ENCODE measurements around the gene CHD3.
A peak's percentile ranks its signal among the peaks of the same experiment; 100 is the strongest.

The CHD3 gene

DNA sequence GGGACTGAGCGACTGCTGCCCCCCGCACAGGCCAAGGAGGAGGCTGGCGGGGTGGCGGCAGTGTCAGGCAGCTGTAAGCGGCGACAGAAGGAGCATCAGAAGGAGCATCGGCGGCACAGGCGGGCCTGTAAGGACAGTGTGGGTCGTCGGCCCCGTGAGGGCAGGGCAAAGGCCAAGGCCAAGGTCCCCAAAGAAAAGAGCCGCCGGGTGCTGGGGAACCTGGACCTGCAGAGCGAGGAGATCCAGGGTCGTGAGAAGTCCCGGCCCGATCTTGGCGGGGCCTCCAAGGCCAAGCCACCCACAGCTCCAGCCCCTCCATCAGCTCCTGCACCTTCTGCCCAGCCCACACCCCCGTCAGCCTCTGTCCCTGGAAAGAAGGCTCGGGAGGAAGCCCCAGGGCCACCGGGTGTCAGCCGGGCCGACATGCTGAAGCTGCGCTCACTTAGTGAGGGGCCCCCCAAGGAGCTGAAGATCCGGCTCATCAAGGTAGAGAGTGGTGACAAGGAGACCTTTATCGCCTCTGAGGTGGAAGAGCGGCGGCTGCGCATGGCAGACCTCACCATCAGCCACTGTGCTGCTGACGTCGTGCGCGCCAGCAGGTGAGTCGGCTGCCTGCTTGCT lies 39.3 kb upstream of the CHD3 start:
- no peak overlapping the region for H3K4me3 ChIP-seq (ENCODE audit: low read depth, low read length)
- DNase-seq (ENCODE audit: low read depth) = no peak

DNA sequence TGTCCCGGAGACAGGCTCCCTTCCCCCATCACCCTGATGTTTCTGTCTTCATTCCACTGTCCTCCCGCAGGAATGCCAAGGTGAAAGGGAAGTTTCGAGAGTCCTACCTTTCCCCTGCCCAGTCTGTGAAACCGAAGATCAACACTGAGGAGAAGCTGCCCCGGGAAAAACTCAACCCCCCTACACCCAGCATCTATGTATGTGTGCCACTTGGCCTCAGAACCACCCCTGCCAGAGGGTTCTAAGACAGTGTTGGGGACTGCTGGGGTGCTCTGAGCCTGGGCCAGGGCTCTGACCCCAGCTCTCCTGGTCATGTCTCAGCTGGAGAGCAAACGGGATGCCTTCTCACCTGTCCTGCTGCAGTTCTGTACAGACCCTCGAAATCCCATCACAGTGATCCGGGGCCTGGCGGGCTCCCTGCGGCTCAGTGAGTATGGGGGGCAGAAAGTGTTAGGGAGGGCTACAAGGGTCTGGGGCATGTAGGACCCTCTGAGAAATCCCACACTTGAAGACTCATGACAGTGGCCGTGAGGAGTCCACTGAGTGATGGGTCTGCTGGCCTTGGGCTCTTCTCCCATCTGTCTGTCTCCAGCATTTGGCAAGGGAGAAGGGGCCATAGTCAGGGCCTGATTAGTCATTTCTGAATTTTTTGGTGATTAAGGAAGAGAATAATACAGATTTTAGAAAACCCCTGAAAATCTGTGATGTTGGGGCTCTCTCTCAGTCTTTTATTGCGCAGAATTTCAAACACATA lies 38.7 kb upstream of the CHD3 start:
- DNase-seq (ENCODE audit: low read depth) = no peak
- no peak overlapping the region for H3K4me3 ChIP-seq (ENCODE audit: low read depth, low read length)

DNA sequence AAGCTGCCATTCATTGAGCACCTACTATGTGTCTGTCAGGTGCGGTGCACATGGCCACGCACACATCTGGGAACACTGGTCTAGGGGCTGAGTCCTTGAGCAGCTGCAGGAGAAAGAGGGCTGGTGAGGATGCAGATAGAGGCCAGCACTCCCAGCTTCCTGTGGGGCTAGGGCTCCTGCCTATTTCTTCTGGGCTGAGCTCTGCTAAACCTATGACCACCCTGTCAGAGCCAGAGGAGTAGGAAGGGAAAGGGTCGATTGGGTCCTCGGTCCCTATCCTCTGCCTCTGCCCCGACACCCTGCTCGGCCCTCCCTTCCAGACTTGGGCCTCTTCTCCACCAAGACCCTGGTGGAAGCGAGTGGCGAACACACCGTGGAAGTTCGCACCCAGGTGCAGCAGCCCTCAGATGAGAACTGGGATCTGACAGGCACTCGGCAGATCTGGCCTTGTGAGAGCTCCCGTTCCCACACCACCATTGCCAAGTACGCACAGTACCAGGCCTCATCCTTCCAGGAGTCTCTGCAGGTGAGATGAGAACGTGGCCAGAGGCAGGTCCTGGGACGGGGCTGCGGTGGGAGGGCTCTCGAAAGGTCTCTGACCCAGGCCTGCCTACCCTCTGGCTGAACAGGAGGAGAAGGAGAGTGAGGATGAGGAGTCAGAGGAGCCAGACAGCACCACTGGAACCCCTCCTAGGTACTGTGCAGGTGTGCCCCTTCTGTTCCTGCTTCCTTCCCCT lies 37.7 kb upstream of the CHD3 start:
- no peak for DNase-seq (ENCODE audit: low read depth)
- H3K4me3 ChIP-seq (ENCODE audit: low read depth, low read length) = no peak overlapping the region

DNA sequence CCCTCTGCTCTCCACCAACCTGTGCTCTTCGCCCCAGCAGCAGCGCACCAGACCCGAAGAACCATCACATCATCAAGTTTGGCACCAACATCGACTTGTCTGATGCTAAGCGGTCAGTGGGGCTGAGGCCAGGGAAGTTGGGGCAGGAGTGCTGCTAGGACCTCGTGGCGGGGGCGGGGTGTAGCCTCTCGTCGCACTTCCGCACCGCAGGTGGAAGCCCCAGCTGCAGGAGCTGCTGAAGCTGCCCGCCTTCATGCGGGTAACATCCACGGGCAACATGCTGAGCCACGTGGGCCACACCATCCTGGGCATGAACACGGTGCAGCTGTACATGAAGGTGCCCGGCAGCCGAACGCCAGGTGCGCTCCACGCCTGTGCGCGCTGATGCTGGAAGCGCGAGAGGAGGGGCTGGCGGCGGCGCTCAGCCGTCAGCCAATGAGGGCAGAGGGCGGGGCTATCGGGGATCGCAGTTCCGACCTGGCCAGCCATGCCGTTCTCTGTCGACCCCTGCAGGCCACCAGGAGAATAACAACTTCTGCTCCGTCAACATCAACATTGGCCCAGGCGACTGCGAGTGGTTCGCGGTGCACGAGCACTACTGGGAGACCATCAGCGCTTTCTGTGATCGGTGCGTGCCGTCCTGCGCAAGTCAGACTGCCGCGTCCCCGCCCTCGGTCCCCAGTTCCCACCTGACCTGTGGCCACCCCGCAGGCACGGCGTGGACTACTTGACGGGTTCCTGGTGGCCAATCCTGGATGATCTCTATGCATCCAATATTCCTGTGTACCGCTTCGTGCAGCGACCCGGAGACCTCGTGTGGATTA lies 36.9 kb upstream of the CHD3 start:
- H3K4me3 ChIP-seq (ENCODE audit: low read depth, low read length) = no peak overlapping the region
- DNase-seq (ENCODE audit: low read depth) = no peak

DNA sequence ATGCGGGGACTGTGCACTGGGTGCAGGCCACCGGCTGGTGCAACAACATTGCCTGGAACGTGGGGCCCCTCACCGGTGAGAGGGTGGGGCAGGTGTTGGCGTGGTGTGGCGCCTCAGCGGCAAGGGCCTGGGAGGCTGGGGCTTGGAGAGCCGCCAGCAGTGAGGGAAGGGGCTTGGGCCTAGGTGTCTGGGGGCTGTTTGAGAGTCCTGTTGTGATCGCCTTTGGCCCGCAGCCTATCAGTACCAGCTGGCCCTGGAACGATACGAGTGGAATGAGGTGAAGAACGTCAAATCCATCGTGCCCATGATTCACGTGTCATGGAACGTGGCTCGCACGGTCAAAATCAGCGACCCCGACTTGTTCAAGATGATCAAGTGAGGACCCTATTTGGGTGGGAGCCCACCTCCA lies 36.3 kb upstream of the CHD3 start:
- no peak for DNase-seq (ENCODE audit: low read depth)
- H3K4me3 ChIP-seq (ENCODE audit: low read depth, low read length) = no peak overlapping the region

DNA sequence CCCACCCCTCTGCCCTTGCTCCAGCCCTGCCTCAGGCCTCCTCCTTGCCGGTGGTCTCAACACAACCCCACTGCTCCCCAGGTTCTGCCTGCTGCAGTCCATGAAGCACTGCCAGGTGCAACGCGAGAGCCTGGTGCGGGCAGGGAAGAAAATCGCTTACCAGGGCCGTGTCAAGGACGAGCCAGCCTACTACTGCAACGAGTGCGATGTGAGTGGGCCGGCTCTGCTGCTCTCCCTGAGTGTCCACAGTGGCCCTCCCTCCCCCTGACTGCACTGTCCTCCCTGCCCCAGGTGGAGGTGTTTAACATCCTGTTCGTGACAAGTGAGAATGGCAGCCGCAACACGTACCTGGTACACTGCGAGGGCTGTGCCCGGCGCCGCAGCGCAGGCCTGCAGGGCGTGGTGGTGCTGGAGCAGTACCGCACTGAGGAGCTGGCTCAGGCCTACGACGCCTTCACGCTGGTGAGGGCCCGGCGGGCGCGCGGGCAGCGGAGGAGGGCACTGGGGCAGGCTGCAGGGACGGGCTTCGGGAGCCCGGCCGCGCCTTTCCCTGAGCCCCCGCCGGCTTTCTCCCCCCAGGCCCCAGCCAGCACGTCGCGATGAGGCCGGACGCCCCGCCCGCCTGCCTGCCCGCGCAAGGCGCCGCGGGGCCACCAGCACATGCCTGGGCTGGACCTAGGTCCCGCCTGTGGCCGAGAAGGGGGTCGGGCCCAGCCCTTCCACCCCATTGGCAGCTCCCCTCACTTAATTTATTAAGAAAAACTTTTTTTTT lies 35.5 kb upstream of the CHD3 start:
- H3K4me3 ChIP-seq (ENCODE audit: low read depth, low read length) = no peak overlapping the region
- no peak for DNase-seq (ENCODE audit: low read depth)

DNA sequence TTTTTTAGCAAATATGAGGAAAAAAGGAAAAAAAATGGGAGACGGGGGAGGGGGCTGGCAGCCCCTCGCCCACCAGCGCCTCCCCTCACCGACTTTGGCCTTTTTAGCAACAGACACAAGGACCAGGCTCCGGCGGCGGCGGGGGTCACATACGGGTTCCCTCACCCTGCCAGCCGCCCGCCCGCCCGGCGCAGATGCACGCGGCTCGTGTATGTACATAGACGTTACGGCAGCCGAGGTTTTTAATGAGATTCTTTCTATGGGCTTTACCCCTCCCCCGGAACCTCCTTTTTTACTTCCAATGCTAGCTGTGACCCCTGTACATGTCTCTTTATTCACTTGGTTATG lies 34.9 kb upstream of the CHD3 start:
- no peak for DNase-seq (ENCODE audit: low read depth)
- H3K4me3 ChIP-seq (ENCODE audit: low read depth, low read length) = no peak overlapping the region

DNA sequence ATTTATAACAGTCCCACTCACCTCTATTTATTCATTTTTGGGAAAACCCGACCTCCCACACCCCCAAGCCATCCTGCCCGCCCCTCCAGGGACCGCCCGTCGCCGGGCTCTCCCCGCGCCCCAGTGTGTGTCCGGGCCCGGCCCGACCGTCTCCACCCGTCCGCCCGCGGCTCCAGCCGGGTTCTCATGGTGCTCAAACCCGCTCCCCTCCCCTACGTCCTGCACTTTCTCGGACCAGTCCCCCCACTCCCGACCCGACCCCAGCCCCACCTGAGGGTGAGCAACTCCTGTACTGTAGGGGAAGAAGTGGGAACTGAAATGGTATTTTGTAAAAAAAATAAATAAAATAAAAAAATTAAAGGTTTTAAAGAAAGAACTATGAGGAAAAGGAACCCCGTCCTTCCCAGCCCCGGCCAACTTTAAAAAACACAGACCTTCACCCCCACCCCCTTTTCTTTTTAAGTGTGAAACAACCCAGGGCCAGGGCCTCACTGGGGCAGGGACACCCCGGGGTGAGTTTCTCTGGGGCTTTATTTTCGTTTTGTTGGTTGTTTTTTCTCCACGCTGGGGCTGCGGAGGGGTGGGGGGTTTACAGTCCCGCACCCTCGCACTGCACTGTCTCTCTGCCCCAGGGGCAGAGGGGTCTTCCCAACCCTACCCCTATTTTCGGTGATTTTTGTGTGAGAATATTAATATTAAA lies 34.4 kb upstream of the CHD3 start:
- H3K4me3 ChIP-seq (ENCODE audit: low read depth, low read length) = no peak overlapping the region
- DNase-seq (ENCODE audit: low read depth) = no peak

DNA sequence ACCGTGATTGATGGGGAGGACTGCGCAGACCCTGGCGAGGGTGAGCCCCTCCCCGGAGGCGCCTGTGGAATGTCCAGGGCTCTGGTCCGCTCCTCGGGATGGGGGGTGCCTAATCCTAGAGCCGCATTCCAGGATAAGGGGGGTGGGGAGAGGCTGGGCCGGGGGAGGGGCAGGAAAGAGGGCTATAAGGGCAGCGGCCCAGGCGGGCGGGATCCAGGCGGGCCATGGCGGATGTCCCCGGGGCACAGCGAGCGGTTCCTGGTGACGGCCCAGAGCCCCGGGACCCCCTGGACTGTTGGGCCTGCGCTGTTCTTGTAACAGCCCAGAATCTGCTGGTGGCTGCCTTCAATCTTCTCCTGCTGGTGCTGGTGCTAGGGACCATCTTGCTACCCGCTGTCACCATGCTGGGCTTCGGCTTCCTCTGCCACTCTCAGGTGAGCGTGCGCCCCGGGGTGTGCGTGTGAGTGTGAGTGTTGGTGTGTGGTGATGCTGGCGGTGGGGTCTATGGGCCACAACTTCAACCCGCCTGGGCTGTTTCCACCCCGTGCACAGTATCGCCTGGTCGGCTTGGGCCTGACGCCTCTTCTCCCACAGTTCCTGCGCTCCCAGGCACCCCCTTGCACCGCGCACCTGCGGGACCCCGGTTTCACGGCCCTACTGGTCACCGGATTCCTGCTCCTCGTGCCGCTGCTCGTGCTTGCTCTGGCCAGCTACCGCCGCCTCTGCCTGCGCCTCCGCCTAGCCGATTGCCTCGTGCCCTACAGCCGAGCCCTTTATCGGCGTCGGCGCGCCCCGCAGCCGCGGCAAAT lies 33.5 kb upstream of the CHD3 start, which contains the start of gene TMEM88:
TSS of gene TMEM88 (plus strand) at position 216 of the 809 bp plus-strand sequence. CDS start at position 225, 9 bp downstream.
- peak within 1 kb of the TSS; percentile 75 for H3K4me3 ChIP-seq (ENCODE audit: low read depth, low read length)
- no peak for DNase-seq (ENCODE audit: low read depth)

DNA sequence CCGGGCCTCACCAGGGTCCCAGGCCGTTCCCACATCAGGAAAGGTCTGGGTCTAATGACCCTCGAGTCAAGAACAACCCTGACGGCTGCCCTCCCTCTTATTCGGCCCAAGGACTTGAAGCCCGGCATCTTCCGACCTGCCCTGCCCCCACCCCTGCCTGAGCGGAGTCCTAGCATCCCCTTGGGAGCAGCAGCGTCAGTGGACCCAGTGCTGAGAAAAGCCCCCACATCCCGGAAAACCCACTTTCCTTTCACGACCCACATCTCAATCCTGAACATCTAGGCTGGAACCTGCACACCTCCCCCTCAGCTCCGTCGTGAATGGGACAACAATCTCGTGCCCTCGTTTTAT lies 33.0 kb upstream of the CHD3 start:
- DNase-seq (ENCODE audit: low read depth) = no peak
- H3K4me3 ChIP-seq (ENCODE audit: low read depth, low read length) = peak overlapping the region; percentile 75

DNA sequence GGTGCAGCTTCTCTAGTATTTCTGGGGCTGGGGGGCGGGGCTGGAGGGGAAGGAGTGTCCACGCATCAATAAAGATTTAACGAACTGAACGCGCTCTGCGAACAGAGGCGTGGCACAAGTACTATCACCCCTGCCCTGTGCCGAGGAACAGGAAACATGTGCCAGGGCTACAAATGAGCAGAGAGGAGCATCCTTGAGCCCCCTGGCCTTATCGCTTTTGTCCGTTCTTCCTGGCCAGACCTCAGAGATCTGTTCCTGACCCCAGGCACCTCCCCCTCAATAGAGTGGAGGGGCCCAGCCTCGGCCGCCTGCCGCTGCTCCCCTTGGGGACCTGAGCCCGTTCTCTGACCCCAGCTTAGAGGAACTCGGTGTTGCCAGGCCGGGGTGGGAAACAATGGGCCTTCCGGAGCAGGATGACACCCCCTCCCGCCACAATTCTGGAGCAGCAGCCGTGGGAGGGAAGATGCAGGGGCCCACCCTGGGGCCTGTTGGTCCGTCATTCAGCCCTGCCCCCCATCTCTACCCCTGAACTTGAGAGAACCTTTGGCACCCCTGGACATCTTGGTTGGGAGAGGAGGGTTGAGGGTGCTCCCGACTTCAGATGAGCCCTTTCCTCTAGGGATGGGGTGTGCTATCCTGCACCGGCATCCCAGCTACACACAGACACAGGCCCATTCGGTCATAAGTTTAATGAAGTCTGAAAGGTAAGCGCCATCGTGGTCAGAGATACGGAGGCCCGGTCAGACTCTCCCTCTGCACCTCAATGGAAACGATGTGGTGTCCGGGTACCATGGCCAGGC lies 32.4 kb upstream of the CHD3 start:
- H3K4me3 ChIP-seq (ENCODE audit: low read depth, low read length) = peak overlapping the region; percentile 75
- DNase-seq (ENCODE audit: low read depth) = no peak

DNA sequence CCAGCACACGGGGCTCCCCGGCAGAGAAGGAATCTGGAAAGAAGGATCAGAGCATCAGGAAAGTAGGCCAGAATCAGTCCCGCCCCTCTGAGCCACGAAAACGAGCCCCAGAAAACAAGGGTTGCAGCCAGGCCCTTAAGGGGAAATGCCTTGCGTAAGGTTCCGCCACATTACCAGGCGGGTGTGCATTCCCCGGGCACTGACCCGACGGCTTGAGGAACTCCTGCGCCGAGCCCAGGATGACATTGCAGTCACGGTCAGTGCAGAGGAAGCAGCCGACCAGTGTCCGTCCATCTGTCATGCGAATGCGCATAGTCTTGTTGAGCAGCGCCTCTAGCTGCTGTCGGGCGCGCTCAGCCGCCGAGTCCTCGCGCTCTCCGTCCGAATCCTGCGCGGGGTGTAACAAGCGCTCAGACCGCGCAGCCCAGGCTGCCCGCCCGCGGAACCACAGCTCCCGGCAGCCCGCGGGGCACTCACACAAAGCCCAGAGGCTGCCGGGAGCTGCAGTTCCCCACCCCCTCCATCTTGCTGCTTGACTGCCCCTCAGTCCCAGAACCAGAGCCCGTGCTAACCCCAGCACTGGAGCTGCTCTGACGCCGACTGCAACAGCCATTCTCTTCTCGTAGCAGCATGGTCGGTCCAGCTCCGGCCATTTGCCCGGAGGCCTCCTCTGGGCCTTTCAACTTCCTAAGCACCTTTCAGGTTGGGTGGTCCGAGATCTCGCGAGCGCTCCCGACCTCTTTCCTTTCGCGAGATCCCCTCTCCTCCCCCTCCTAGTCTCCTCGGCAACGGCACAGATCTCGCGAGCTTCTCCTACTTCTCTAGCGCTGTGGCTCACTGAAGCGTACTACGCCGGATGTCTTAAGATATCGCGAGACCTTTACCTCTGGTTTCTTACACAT lies 31.5 kb upstream of the CHD3 start, which contains the start of gene NAA38:
TSS of gene NAA38 (minus strand) at position 749 of the 902 bp plus-strand sequence. CDS start at position 653, 96 bp downstream.
- peak within 1 kb of the TSS; percentile 75 for H3K4me3 ChIP-seq (ENCODE audit: low read depth, low read length)
- DNase-seq (ENCODE audit: low read depth) = peak; percentile 99

DNA sequence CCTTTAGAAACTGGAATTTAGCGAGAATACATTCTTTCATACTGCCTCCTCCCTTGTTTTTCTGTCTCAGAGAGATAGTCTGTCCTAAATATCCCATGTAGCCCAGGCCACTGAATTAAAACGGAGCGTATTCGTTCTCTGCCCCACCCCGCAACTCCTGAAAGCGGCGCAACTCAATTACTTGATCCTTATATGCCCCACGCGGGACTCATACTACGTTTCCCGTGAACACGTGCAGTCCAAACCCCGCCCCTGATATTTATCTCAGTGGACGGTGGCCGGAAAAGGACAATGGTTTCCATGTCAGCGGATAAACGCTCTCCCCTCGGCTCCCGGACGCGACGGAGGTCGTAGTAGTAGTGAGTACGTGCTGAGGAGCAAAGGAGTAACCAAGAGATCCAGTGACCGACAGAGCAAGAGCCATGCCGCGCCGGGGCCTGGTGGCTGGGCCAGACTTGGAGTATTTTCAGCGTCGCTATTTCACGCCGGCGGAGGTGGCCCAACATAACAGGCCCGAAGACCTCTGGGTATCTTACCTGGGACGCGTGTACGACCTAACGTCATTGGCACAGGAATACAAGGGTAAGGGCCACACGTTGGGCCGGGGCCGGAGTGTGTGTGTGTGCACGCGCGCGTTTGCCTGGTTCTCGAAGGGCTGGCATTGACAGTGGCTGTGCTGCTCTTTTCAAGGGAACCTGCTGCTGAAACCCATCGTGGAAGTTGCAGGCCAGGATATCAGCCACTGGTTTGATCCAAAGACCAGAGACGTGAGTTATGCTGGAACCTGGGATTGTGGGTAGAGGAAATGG lies 30.7 kb upstream of the CHD3 start, which contains the start of gene CYB5D1:
TSS of gene CYB5D1 (plus strand) at position 291 of the 809 bp plus-strand sequence. CDS start at position 423, 132 bp downstream.
- DNase-seq (ENCODE audit: low read depth) = peak; percentile 82
- peak within 1 kb of the TSS; percentile 75 for H3K4me3 ChIP-seq (ENCODE audit: low read depth, low read length)

DNA sequence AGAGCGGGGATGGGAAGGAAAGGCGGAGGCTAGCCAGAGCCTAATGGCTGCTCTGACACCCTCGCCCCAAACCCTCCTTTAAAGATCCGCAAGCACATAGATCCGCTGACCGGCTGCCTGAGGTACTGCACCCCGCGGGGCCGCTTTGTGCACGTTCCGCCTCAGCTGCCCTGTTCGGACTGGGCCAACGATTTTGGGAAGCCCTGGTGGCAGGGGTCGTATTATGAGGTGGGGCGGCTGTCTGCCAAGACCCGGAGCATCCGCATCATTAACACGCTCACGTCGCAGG lies 30.1 kb upstream of the CHD3 start:
- no peak for DNase-seq (ENCODE audit: low read depth)
- H3K4me3 ChIP-seq (ENCODE audit: low read depth, low read length) = peak overlapping the region; percentile 75

DNA sequence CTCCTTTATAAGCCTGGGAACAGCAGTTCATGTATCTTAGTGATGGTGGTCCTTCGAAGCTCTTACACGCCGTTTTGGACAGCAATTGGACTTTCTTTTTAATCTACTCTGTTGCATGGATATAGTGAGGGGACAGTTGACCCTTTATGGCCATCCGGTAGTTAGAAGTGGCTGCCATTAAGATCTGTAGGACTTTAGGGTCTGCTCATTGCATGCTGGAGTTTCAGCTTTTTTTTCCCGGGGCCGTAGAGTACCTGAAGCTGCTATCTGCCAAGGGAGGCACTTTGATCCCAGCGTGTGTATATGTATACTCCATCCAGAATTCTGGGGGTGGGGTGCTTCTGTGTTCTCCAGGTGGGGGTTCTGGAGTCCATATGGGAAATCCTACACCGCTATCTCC lies 29.6 kb upstream of the CHD3 start:
- DNase-seq (ENCODE audit: low read depth) = no peak
- peak overlapping the region; percentile 75 for H3K4me3 ChIP-seq (ENCODE audit: low read depth, low read length)
